ENCODE data around the gene OGDH. TPM values are rescaled to one million over a fixed set of nuclear protein-coding genes. Genes with fewer than 3 reads are reported as not detected.

The OGDH gene
- total RNA-seq, 1 experiment from 2014 or later = 69.1 TPM

DNA sequence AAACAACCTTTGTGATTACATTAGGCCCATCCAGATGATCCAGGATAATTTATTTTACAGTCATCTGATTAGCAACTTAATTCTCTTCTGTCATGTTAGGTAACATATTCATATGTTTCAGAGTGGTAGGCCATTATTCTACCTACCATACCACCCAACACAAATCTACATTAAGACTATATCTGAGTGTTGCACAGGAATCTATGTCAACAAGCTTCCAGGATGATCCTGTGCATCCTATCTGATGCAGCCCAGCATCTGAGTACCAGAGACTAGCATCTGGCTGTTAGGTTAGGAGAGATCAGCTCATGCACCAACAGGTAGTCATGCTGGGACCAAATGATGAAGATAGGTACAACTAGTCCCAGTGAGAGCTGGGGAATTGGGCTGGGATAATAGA is 31.4 kb upstream of the OGDH start:
- Histone ChIP-seq H3K4me3 (replicated peaks in 1 of 2; ENCODE audit: low read depth in 1 of 2, low read length in 2 of 2) (peak overlapping the region; percentile 83 to 88), H3K79me2 (ENCODE audit: insufficient read depth, low read length) (peaks cover 79% of the 10 kb centered on the region), H3K27ac (ENCODE audit: low read depth, low read length) (no peak overlapping the region), H3K9me3 (ENCODE audit: control insufficient read depth in 1 of 2, insufficient read depth in 1 of 2, low read depth in 1 of 2, low read length in 2 of 2) (no peaks in the 10 kb centered on the region), H4K20me1 (ENCODE audit: insufficient read depth) (no peaks in the 10 kb centered on the region; the same call in 1 of the 2 replicates), H3K27me3 (ENCODE audit: insufficient read depth, low read length) (no peaks in the 10 kb centered on the region), H3K4me1 (ENCODE audit: control insufficient read depth in 1 of 2, insufficient read depth in 2 of 2, low read length in 2 of 2) (peaks cover 11 to 20% of the 10 kb centered on the region in 2 experiments; a peak in 3 of 4 replicates), H3K4me2 (ENCODE audit: low read length) (peak overlapping the region; percentile 84), H3K9ac (ENCODE audit: low read length) (peak overlapping the region; percentile 86; the same call in 1 of the 2 replicates), H3K36me3 (ENCODE audit: control insufficient read depth in 1 of 2, insufficient read depth in 2 of 2, low read length in 2 of 2) (peaks cover 41 to 48% of the 10 kb centered on the region in 2 experiments), H3K9me2 (ENCODE audit: insufficient read depth) (no peaks in the 10 kb centered on the region), H2AFZ (ENCODE audit: low read depth, low read length, poor library complexity, severe bottlenecking) (no peak overlapping the region)
- intact Hi-C loops (cut with micrococcal nuclease) = no loop called here
- ATAC-seq (no peak), DNase-seq (ENCODE audit: low read depth, low spot score) (no peak)
- ChIA-PET RAD21 (ENCODE audit: low non-redundant PET in 1 of 2, low total read pairs in 2 of 2, uncharacterized antibody in 2 of 2, unreplicated experiment in 2 of 2) (interaction anchor here in 1 of 2 experiments (0.5 kb wide), 1 partner anchor 14 kb away, joined by 3 read pairs; no protein-coding TSS in a partner anchor), POLR2A (interaction anchor here (1.3 kb wide), 1 partner anchor 273 kb away, joined by 4 read pairs; the partner anchor contains the start of gene H2AZ2), CTCF (no interaction called here)
- no TSS peak for BruUV-seq (replicated peaks)
- TF ChIP-seq CEBPB (IDR thresholded peaks at IDR 0.05; ENCODE audit: low read depth) = no peak

DNA sequence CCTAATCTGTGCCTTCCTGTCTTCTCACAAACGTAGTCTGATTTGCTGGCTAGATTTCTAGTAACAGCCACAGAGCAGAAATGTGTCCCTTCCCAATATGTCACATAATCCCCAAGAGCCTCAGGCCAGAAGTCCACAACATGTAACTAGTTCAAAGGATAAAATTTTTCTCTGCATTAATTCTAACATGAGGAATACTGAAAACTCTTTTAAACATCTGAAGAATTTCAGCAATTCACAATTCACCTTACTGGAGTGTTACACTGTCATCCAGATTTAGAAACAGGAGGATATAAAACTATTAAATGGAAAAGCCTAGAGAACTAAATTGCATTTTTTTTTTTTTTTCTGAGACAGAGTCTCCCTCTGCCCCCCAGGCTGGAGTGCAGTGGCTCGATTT is 30.2 kb upstream of the OGDH start:
- Histone ChIP-seq H3K4me1 (ENCODE audit: control insufficient read depth in 1 of 2, insufficient read depth in 2 of 2, low read length in 2 of 2) (peaks cover 16 to 26% of the 10 kb centered on the region in 2 experiments; a peak in 3 of 4 replicates), H2AFZ (ENCODE audit: low read depth, low read length, poor library complexity, severe bottlenecking) (no peak overlapping the region), H3K27ac (ENCODE audit: low read depth, low read length) (no peak overlapping the region), H3K4me2 (ENCODE audit: low read length) (no peak overlapping the region), H3K4me3 (replicated peaks in 1 of 2; ENCODE audit: low read depth in 1 of 2, low read length in 2 of 2) (no peak overlapping the region), H3K9ac (ENCODE audit: low read length) (no peak overlapping the region), H3K36me3 (ENCODE audit: control insufficient read depth in 1 of 2, insufficient read depth in 2 of 2, low read length in 2 of 2) (peaks cover 32 to 40% of the 10 kb centered on the region in 2 experiments), H3K79me2 (ENCODE audit: insufficient read depth, low read length) (peaks cover 80% of the 10 kb centered on the region), H3K9me2 (ENCODE audit: insufficient read depth) (no peaks in the 10 kb centered on the region), H4K20me1 (ENCODE audit: insufficient read depth) (no peaks in the 10 kb centered on the region), H3K27me3 (ENCODE audit: insufficient read depth, low read length) (no peaks in the 10 kb centered on the region), H3K9me3 (ENCODE audit: control insufficient read depth in 1 of 2, insufficient read depth in 1 of 2, low read depth in 1 of 2, low read length in 2 of 2) (no peaks in the 10 kb centered on the region)
- ChIA-PET CTCF (no interaction called here), RAD21 (ENCODE audit: low non-redundant PET in 1 of 2, low total read pairs in 2 of 2, uncharacterized antibody in 2 of 2, unreplicated experiment in 2 of 2) (no interaction called here), POLR2A (interaction anchor here (1.3 kb wide), 1 partner anchor 272 kb away, joined by 4 read pairs; the partner anchor contains the start of gene H2AZ2)
- intact Hi-C loops (cut with micrococcal nuclease) = no loop called here
- DNase-seq (ENCODE audit: low read depth, low spot score) (no peak), ATAC-seq (no peak)
- TF ChIP-seq, protein P1, sequence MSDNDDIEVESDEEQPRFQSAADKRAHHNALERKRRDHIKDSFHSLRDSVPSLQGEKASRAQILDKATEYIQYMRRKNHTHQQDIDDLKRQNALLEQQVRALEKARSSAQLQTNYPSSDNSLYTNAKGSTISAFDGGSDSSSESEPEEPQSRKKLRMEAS (IDR thresholded peaks at IDR 0.05) = no peak
- no TSS peak for BruUV-seq (replicated peaks)

All from HCT116 (cell line).